Mucosa of descending colon (tissue), 3 donors: ENCODE measurements around the gene TADA2B. TPM values are rescaled to one million over a fixed set of nuclear protein-coding genes. Genes with fewer than 3 reads are reported as not detected.

Experiments used
- ATAC-seq: fragments of 200-7000 bp; cut with Tn5 transposase; one replicate; pipeline ENCODE4 v1.9.1; 2020; ENCODE audit warnings: mild to moderate bottlenecking, moderate library complexity
- DNase-seq, 3 donors: peaks; one replicate each; pipeline ENCODE4 v3.0.0-alpha.2; 2020
- H3K36me3 ChIP-seq: fragments of 200-600 bp; one replicate; pipeline ENCODE4 v1.8.0; 2021; ENCODE audit warnings: low read depth, mild to moderate bottlenecking
- H3K4me1 ChIP-seq: fragments of 200-600 bp; one replicate; pipeline ENCODE4 v1.8.0; 2021; ENCODE audit warnings: low read depth, mild to moderate bottlenecking
- H3K4me3 ChIP-seq: fragments of 200-600 bp; one replicate; pipeline ENCODE4 v1.8.0; 2021; ENCODE audit warnings: mild to moderate bottlenecking
- H3K9me3 ChIP-seq: fragments of 200-600 bp; one replicate; pipeline ENCODE4 v1.8.0; 2021; ENCODE audit warnings: mild to moderate bottlenecking
- intact Hi-C, 2 donors: fragments of 100-400 bp; cut with DNase I in 1 of 2; cut with micrococcal nuclease in 1 of 2; formaldehyde crosslinking; loops; one replicate each; pipeline versions ENCODE4 v1.11.0 to v1.11.1; 2022; cut with DNase I, micrococcal nuclease
- total RNA-seq, 3 donors: library from RNA; stranded (reverse); fragmentation: NEBNext Ultra II Directional in 2 of 3; extraction: Animal tissue kit (Norgen Biotek cat#: 25700) in 2 of 3; gene quantifications; one replicate each; pipeline versions ENCODE4 v1.2.1 to v1.2.4, GENCODE V29; 2021 to 2023
- TF ChIP-seq, protein P1 (sequence below): fragments of 200-600 bp; IDR thresholded peaks from one replicate; pipeline ENCODE4 v1.8.0; 2022; ENCODE audit warnings: antibody characterized with exemption, mild to moderate bottlenecking
- donor health status: DM: no; HTN: no; CAD: no; lungs with moderate emphysema.
- donor health status: DM: no; HTN: no; CAD: no.
- donor health status: DM: no; HTN: yes; CAD: no.

Gene TADA2B
- total RNA-seq, 3 donors from 2014 or later: 22.2 to 32.7 (median 27.6) TPM

DNA sequence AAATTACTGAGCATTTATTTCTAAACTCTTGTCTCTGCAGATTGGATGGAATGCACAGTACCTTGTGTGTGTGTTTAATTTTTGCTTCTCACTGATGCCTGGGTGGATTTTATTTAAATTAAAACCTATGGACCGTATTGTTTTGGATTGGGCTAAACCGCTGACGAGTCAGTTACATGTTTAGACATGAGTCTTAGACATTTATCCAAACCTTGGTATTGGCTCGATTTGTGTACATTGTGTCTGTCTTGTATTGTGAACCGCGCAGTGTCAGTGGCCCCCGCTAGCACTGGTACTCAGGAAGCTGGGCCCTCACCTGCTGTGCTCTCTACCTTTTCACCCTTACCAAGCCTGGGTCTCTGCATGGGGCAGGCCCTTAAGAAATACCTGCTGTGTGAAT is 40.8 kb upstream of the TADA2B start:
- TF ChIP-seq, protein P1, sequence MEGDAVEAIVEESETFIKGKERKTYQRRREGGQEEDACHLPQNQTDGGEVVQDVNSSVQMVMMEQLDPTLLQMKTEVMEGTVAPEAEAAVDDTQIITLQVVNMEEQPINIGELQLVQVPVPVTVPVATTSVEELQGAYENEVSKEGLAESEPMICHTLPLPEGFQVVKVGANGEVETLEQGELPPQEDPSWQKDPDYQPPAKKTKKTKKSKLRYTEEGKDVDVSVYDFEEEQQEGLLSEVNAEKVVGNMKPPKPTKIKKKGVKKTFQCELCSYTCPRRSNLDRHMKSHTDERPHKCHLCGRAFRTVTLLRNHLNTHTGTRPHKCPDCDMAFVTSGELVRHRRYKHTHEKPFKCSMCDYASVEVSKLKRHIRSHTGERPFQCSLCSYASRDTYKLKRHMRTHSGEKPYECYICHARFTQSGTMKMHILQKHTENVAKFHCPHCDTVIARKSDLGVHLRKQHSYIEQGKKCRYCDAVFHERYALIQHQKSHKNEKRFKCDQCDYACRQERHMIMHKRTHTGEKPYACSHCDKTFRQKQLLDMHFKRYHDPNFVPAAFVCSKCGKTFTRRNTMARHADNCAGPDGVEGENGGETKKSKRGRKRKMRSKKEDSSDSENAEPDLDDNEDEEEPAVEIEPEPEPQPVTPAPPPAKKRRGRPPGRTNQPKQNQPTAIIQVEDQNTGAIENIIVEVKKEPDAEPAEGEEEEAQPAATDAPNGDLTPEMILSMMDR: no peak
- no peak for DNase-seq
- intact Hi-C loops: no loop called here
- H3K4me1 ChIP-seq: no peaks in the 10 kb centered on the region
- no peaks in the 10 kb centered on the region for H3K9me3 ChIP-seq
- peaks cover 13% of the 10 kb centered on the region for H3K36me3 ChIP-seq
- H3K4me3 ChIP-seq: no peak overlapping the region
- ATAC-seq: no peak

DNA sequence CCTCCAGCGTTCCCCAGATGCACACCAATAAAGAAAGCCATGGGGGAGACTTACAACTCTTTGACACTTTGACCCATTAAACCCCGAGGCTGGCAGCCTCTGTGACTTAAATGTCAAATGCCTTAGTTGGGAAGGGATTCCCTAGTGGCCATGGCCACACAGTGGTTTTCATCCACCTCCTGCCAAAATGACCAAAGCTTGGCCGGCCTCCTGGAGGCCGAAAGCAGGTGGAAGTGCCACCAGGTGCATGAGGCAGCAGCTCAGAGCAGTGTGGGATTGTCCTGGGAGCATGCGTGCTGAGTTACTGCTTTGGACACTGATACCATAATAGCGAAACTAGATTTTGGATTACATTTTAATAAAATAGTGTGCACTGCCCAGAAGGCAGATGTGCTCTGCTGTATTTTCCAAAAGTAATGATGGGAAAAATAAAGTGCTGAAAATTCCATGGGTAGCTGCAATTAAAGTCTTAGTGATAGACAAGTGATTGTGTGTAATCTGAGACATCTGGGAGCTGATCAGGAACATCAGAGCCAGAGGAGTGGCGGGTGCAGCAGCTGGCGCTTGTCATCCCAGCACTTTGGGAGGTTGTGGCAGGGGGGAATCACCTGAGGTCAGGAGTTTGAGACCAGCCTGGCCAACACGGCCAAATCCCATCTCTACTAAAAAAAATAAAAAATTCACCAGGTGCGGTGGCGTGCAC is 39.8 kb upstream of the TADA2B start:
- Histone ChIP-seq H3K9me3 (no peaks in the 10 kb centered on the region), H3K4me1 (no peaks in the 10 kb centered on the region), H3K4me3 (no peak overlapping the region), H3K36me3 (peaks cover 13% of the 10 kb centered on the region)
- DNase-seq (no peak), ATAC-seq (no peak)
- intact Hi-C loops: no loop called here
- TF ChIP-seq, protein P1: no peak

GRCh38 chr4:7003879-7004240 is 39.3 kb upstream of the TADA2B start:
- H3K36me3 ChIP-seq: peaks cover 16% of the 10 kb centered on the region
- H3K9me3 ChIP-seq: no peaks in the 10 kb centered on the region
- intact Hi-C loops: no loop called here
- TF ChIP-seq, protein P1: no peak
- no peak overlapping the region for H3K4me3 ChIP-seq
- no peak for DNase-seq
- H3K4me1 ChIP-seq: no peaks in the 10 kb centered on the region
- no peak for ATAC-seq

GRCh38 chr4:7004331-7004730 is 38.8 kb upstream of the TADA2B start:
- no peaks in the 10 kb centered on the region for H3K4me1 ChIP-seq
- no peak for DNase-seq
- H3K36me3 ChIP-seq: peaks cover 18% of the 10 kb centered on the region
- TF ChIP-seq, protein P1: no peak
- no peak overlapping the region for H3K4me3 ChIP-seq
- no peak for ATAC-seq
- no peaks in the 10 kb centered on the region for H3K9me3 ChIP-seq
- intact Hi-C loops: no loop called here

- no peak for ATAC-seq
- H3K36me3 ChIP-seq: peaks cover 15% of the 10 kb centered on the region
- H3K4me3 ChIP-seq: no peak overlapping the region
- intact Hi-C loops: no loop called here
- no peaks in the 10 kb centered on the region for H3K4me1 ChIP-seq
- H3K9me3 ChIP-seq: no peaks in the 10 kb centered on the region
- TF ChIP-seq, protein P1: no peak
- no peak for DNase-seq
Observed at GRCh38 chr4:7005571-7005970, 37.6 kb upstream of the TADA2B start.

DNA sequence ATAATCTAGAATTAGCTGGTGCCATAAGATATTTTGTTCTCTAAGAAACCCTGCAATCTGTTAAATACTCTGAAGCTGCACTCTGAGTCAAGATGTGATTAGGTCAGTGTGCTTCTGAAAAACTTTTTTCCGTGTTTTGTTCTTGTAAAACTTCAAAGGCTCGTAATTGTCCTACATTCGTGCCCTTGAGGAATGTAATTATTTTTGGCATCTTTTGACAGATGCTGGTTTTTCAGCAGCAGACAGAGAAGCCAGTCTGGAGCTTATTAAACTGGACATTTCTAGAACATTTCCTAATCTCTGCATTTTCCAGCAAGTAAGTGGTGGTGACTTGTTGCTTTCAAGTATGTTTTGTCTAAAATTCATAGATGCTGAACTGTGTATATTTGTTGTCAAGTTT is 36.8 kb upstream of the TADA2B start:
- intact Hi-C loops: no loop called here
- Histone ChIP-seq H3K9me3 (no peaks in the 10 kb centered on the region), H3K4me1 (no peaks in the 10 kb centered on the region), H3K36me3 (peaks cover 10% of the 10 kb centered on the region), H3K4me3 (no peak overlapping the region)
- ATAC-seq (no peak), DNase-seq (no peak)
- TF ChIP-seq, protein P1: no peak
